ENCODE results near the gene NOX4.

GRCh38 chr11:89327885-89328284 is 163.3 kb downstream of the NOX4 start:
- no peak for TF ChIP-seq CTCF (IDR thresholded peaks at IDR 0.05)
- TF ChIP-seq POLR2A (IDR thresholded peaks at IDR 0.05): no peak
- no peak for TF ChIP-seq EP300 (IDR thresholded peaks at IDR 0.05)
